ENCODE data around the gene LRFN3.

The LRFN3 gene

GRCh38 chr19:35939307-35940077 lies 3.3 kb downstream of the LRFN3 start:
- no peak overlapping the region for H3K4me3 ChIP-seq (ENCODE audit: low read depth, low read length)
- TF ChIP-seq CTCF (IDR thresholded peaks at IDR 0.05; ENCODE audit: insufficient read depth, low read depth, low read length, missing control alignments) = no peak
- no peak for DNase-seq (ENCODE audit: low read depth)

- TF ChIP-seq CTCF (IDR thresholded peaks at IDR 0.05; ENCODE audit: insufficient read depth, low read depth, low read length, missing control alignments) = no peak
- DNase-seq (ENCODE audit: low read depth) = no peak
- no peak overlapping the region for H3K4me3 ChIP-seq (ENCODE audit: low read depth, low read length)
Measured at GRCh38 chr19:35940078-35940775, 4.1 kb downstream of the LRFN3 start.

GRCh38 chr19:35940839-35941238 lies 4.7 kb downstream of the LRFN3 start:
- TF ChIP-seq CTCF (IDR thresholded peaks at IDR 0.05; ENCODE audit: insufficient read depth, low read depth, low read length, missing control alignments) = no peak
- no peak overlapping the region for H3K4me3 ChIP-seq (ENCODE audit: low read depth, low read length)
- no peak for DNase-seq (ENCODE audit: low read depth)

- no peak overlapping the region for H3K4me3 ChIP-seq (ENCODE audit: low read depth, low read length)
- TF ChIP-seq CTCF (IDR thresholded peaks at IDR 0.05; ENCODE audit: insufficient read depth, low read depth, low read length, missing control alignments) = no peak
- DNase-seq (ENCODE audit: low read depth) = no peak
Measured at GRCh38 chr19:35942235-35942634, 6.1 kb downstream of the LRFN3 start.

- H3K4me3 ChIP-seq (ENCODE audit: low read depth, low read length) = no peak overlapping the region
- no peak for DNase-seq (ENCODE audit: low read depth)
- no peak for TF ChIP-seq CTCF (IDR thresholded peaks at IDR 0.05; ENCODE audit: insufficient read depth, low read depth, low read length, missing control alignments)
Measured at GRCh38 chr19:35943321-35944301, 7.4 kb downstream of the LRFN3 start.

- TF ChIP-seq CTCF (IDR thresholded peaks at IDR 0.05; ENCODE audit: insufficient read depth, low read depth, low read length, missing control alignments) = no peak
- no peak for DNase-seq (ENCODE audit: low read depth)
- no peak overlapping the region for H3K4me3 ChIP-seq (ENCODE audit: low read depth, low read length)
Measured at GRCh38 chr19:35944556-35944955, 8.4 kb downstream of the LRFN3 start.

Measured in GM12865 (cell line).